HEK293 (cell line): Measurements from ENCODE around the gene WSB2.
A peak's percentile ranks its signal among the peaks of the same experiment; 100 is the strongest.

Experiments used
- CTCF ChIA-PET: fragments of 350-600 bp; formaldehyde crosslinking; extraction: SDS; loops from one replicate; lab custom pipeline; 2021; ENCODE audit warnings: antibody characterized with exemption; lab: Yijun Ruan, JAX
- POLR2A ChIA-PET: fragments of 300-600 bp; formaldehyde crosslinking; extraction: SDS; loops from one replicate; lab custom pipeline; 2020; ENCODE audit warnings: antibody characterized with exemption, inconsistent platforms; lab: Yijun Ruan, JAX
- H3K27ac ChIP-seq: fragments of 200-500 bp; sonication (Bioruptor generic); 2 replicates; pipeline ENCODE4 v1.5.1; 2014; ENCODE audit warnings: low read depth, low read length, control low read depth, inconsistent platforms; ENCODE audit errors: extremely low read depth
- H3K36me3 ChIP-seq, 2 experiments: fragments of 200-500 bp in 1 of 2; sonication (Bioruptor generic) in 1 of 2; 1 replicate in 1 of 2; 2 replicates in 1 of 2; pipeline ENCODE4 v1.5.1; 2014 to 2017; ENCODE audit warnings: inconsistent platforms in 2 of 2, low read length in 2 of 2; ENCODE audit not compliant: control insufficient read depth in 2 of 2, insufficient read depth in 1 of 2
- H3K4me1 ChIP-seq: fragments of 200-500 bp; sonication (Bioruptor generic); 2 replicates; pipeline ENCODE4 v1.5.1; 2014; ENCODE audit warnings: mild to moderate bottlenecking, low read length, inconsistent platforms; ENCODE audit not compliant: control insufficient read depth, insufficient read depth
- H3K4me3 ChIP-seq: 2 replicates; pipeline ENCODE4 v1.5.1; 2011; ENCODE audit warnings: low read depth, mild to moderate bottlenecking, control low read depth, low read length, moderate library complexity
- H3K9me3 ChIP-seq: fragments of 200-500 bp; sonication (Bioruptor generic); 2 replicates; pipeline ENCODE4 v1.5.1; 2014; ENCODE audit warnings: low read depth, low read length, inconsistent platforms; ENCODE audit not compliant: control insufficient read depth, insufficient read depth
- GLI4 ChIP-seq: fragments of 450-650 bp; formaldehyde crosslinking; IDR thresholded peaks from 2 replicates; pipeline ENCODE4 v1.5.1; 2016; ENCODE audit warnings: missing biosample characterization, missing genetic modification characterization
- GLIS1 ChIP-seq: fragments of 450-650 bp; formaldehyde crosslinking; IDR thresholded peaks from 2 replicates; pipeline ENCODE4 v1.5.1; 2016; ENCODE audit warnings: missing biosample characterization, missing genetic modification characterization
- PBX3 ChIP-seq: sonication (generic); formaldehyde crosslinking; IDR thresholded peaks from 2 replicates; pipeline ENCODE4 v1.8.1; 2022; ENCODE audit warnings: mild to moderate bottlenecking, moderate library complexity, missing genetic modification reagents
- SP2 ChIP-seq: fragments of 450-650 bp; formaldehyde crosslinking; IDR thresholded peaks from 2 replicates; pipeline ENCODE4 v1.5.1; 2016; ENCODE audit warnings: missing biosample characterization, missing genetic modification characterization
- WT1 ChIP-seq: fragments of 450-650 bp; formaldehyde crosslinking; IDR thresholded peaks from 2 replicates; pipeline ENCODE4 v1.5.1; 2016; ENCODE audit warnings: missing biosample characterization, missing genetic modification characterization
- ZBTB21 ChIP-seq: fragments of 450-650 bp; formaldehyde crosslinking; IDR thresholded peaks from 2 replicates; pipeline ENCODE4 v1.5.1; 2017; ENCODE audit warnings: missing biosample characterization, missing genetic modification characterization
- ZEB2 ChIP-seq: fragments of 450-650 bp; formaldehyde crosslinking; IDR thresholded peaks from 2 replicates; pipeline ENCODE4 v1.5.1; 2016; ENCODE audit warnings: missing biosample characterization, missing genetic modification characterization
- ZIC2 ChIP-seq: fragments of 450-650 bp; formaldehyde crosslinking; IDR thresholded peaks from 2 replicates; pipeline ENCODE4 v1.5.1; 2016; ENCODE audit warnings: missing biosample characterization, missing genetic modification characterization
- ZNF10 ChIP-seq: fragments of 450-650 bp; formaldehyde crosslinking; IDR thresholded peaks from 2 replicates; pipeline ENCODE4 v1.5.1; 2017; ENCODE audit warnings: missing biosample characterization, missing genetic modification characterization
- ZNF114 ChIP-seq: fragments of 450-650 bp; formaldehyde crosslinking; IDR thresholded peaks from 2 replicates; pipeline ENCODE4 v1.5.0; 2017; ENCODE audit warnings: missing biosample characterization, missing genetic modification characterization
- ZNF214 ChIP-seq: fragments of 450-650 bp; formaldehyde crosslinking; IDR thresholded peaks from 2 replicates; pipeline ENCODE4 v1.5.1; 2017; ENCODE audit warnings: missing biosample characterization, mild to moderate bottlenecking, missing genetic modification characterization, borderline replicate concordance
- ZNF24 ChIP-seq: fragments of 450-650 bp; formaldehyde crosslinking; IDR thresholded peaks from 2 replicates; pipeline ENCODE4 v1.5.1; 2016; ENCODE audit warnings: missing biosample characterization, missing genetic modification characterization
- ZNF354C ChIP-seq: fragments of 450-650 bp; formaldehyde crosslinking; IDR thresholded peaks from 2 replicates; pipeline ENCODE4 v1.5.1; 2016; ENCODE audit warnings: missing biosample characterization, missing genetic modification characterization, low read depth, borderline replicate concordance
- ZNF394 ChIP-seq: fragments of 450-650 bp; formaldehyde crosslinking; IDR thresholded peaks from 2 replicates; pipeline ENCODE4 v1.5.1; 2016; ENCODE audit warnings: missing biosample characterization, missing genetic modification characterization, mild to moderate bottlenecking, moderate library complexity, borderline replicate concordance
- ZNF473 ChIP-seq: fragments of 450-650 bp; formaldehyde crosslinking; IDR thresholded peaks from 2 replicates; pipeline ENCODE4 v1.5.1; 2017; ENCODE audit warnings: missing biosample characterization, missing genetic modification characterization
- ZNF530 ChIP-seq: fragments of 450-650 bp; formaldehyde crosslinking; IDR thresholded peaks from 2 replicates; pipeline ENCODE4 v1.5.1; 2016; ENCODE audit warnings: low read depth, missing biosample characterization, missing genetic modification characterization
- ZNF558 ChIP-seq: fragments of 450-650 bp; formaldehyde crosslinking; IDR thresholded peaks from 2 replicates; pipeline ENCODE4 v1.5.1; 2016; ENCODE audit warnings: missing biosample characterization, missing genetic modification characterization
- ZNF571 ChIP-seq: fragments of 450-650 bp; formaldehyde crosslinking; IDR thresholded peaks from 2 replicates; pipeline ENCODE4 v1.5.0; 2017; ENCODE audit warnings: missing biosample characterization, missing genetic modification characterization
- ZNF585B ChIP-seq: fragments of 450-650 bp; formaldehyde crosslinking; IDR thresholded peaks from 2 replicates; pipeline ENCODE4 v1.5.1; 2016; ENCODE audit warnings: missing biosample characterization, missing genetic modification characterization
- ZNF623 ChIP-seq: fragments of 450-650 bp; formaldehyde crosslinking; IDR thresholded peaks from 2 replicates; pipeline ENCODE4 v1.5.1; 2016; ENCODE audit warnings: missing biosample characterization, missing genetic modification characterization
- ZNF707 ChIP-seq: fragments of 450-650 bp; formaldehyde crosslinking; IDR thresholded peaks from 2 replicates; pipeline ENCODE4 v1.5.1; 2016; ENCODE audit warnings: missing biosample characterization, missing genetic modification characterization
- ZNF76 ChIP-seq: fragments of 450-650 bp; formaldehyde crosslinking; IDR thresholded peaks from 2 replicates; pipeline ENCODE4; 2016; ENCODE audit warnings: low read depth, missing biosample characterization, missing genetic modification characterization, borderline replicate concordance
- ZNF785 ChIP-seq: fragments of 450-650 bp; formaldehyde crosslinking; IDR thresholded peaks from 2 replicates; pipeline ENCODE4 v1.5.1; 2016; ENCODE audit warnings: missing biosample characterization, missing genetic modification characterization
- ZNF830 ChIP-seq: fragments of 450-650 bp; IDR thresholded peaks from 2 replicates; pipeline ENCODE4 v1.5.0; 2018; ENCODE audit warnings: missing biosample characterization, missing genetic modification characterization, low read depth, mild to moderate bottlenecking, moderate library complexity
- TF ChIP-seq, protein P1 (sequence below): fragments of 450-650 bp; formaldehyde crosslinking; IDR thresholded peaks from 2 replicates; pipeline ENCODE4 v1.5.1; 2016; ENCODE audit warnings: missing biosample characterization, missing genetic modification characterization
- TF ChIP-seq, protein P2 (sequence below): fragments of 450-650 bp; formaldehyde crosslinking; IDR thresholded peaks from 2 replicates; pipeline ENCODE4 v1.5.1; 2016; ENCODE audit warnings: missing biosample characterization, missing genetic modification characterization
- TF ChIP-seq, protein P3 (sequence below): fragments of 450-650 bp; formaldehyde crosslinking; IDR thresholded peaks from 2 replicates; pipeline ENCODE4 v1.5.1; 2016; ENCODE audit warnings: missing biosample characterization, missing genetic modification characterization
- TF ChIP-seq, protein P4 (sequence below): fragments of 450-650 bp; formaldehyde crosslinking; IDR thresholded peaks from 2 replicates; pipeline ENCODE4 v1.5.1; 2016; ENCODE audit warnings: missing biosample characterization, missing genetic modification characterization

WSB2 gene

DNA sequence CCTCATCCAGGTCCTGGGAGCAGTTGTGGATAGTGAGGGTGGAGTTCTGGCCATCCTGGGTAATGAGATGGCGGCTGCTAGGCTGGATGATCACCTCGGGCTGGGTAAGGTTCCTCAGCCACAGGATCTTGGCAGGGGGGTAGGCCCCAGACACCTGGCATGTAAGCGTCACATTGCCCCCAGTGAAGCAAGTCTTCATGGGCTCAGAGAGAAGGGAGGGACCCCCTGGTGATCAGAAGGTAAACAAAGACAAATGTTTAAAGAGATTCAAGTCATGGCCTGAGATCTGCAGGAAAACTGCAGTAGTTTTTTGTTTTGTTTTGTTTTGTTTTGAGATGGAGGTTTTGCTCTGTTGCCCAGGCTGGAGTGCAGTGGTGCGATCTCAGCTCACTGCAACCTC is 12.8 kb upstream of the WSB2 start:
- TF ChIP-seq, protein P1, sequence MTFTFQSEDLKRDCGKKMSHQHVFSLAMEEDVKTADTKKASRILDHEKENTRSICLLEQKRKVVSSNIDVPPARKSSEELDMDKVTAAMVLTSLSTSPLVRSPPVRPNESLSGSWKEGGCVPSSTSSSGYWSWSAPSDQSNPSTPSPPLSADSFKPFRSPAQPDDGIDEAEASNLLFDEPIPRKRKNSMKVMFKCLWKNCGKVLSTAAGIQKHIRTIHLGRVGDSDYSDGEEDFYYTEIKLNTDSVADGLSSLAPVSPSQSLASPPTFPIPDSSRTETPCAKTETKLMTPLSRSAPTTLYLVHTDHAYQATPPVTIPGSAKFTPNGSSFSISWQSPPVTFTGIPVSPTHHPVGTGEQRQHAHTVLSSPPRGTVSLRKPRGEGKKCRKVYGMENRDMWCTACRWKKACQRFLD (tag by site-specific recombination) = no peak
- no peak for TF ChIP-seq ZNF623
- TF ChIP-seq SP2 = no peak
- TF ChIP-seq GLIS1 (tag by site-specific recombination) = peak; percentile 93
- TF ChIP-seq ZNF76 = no peak
- TF ChIP-seq GLI4 (tag by site-specific recombination) = no peak
- TF ChIP-seq, protein P2, sequence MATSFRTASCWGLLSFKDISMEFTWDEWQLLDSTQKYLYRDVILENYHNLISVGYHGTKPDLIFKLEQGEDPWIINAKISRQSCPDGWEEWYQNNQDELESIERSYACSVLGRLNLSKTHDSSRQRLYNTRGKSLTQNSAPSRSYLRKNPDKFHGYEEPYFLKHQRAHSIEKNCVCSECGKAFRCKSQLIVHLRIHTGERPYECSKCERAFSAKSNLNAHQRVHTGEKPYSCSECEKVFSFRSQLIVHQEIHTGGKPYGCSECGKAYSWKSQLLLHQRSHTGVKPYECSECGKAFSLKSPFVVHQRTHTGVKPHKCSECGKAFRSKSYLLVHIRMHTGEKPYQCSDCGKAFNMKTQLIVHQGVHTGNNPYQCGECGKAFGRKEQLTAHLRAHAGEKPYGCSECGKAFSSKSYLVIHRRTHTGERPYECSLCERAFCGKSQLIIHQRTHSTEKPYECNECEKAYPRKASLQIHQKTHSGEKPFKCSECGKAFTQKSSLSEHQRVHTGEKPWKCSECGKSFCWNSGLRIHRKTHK (tag by site-specific recombination) = no peak
- TF ChIP-seq ZNF530 (tag by site-specific recombination) = no peak
- TF ChIP-seq ZNF354C (tag by site-specific recombination) = no peak
- peak; percentile 39; the same call in 1 of the 2 replicates for TF ChIP-seq ZIC2 (tag by site-specific recombination)
- TF ChIP-seq ZNF394 (tag by site-specific recombination) = no peak
- TF ChIP-seq ZNF114 (tag by site-specific recombination) = no peak
- TF ChIP-seq ZNF707 (tag by site-specific recombination) = no peak
- TF ChIP-seq PBX3 (CRISPR knock-in tag) = no peak
- peaks cover 0 to 8% of the 10 kb centered on the region in 2 experiments; a peak in 1 of 3 replicates for H3K36me3 ChIP-seq
- ChIA-PET CTCF (interaction anchor here (0.7 kb wide), 1 partner anchor 19 kb away, joined by 3 read pairs; no protein-coding TSS in a partner anchor), POLR2A (no interaction called here)
- H3K4me3 ChIP-seq = no peak overlapping the region
- no peaks in the 10 kb centered on the region for H3K9me3 ChIP-seq
- no peak overlapping the region for H3K27ac ChIP-seq
- no peaks in the 10 kb centered on the region for H3K4me1 ChIP-seq

- ChIA-PET POLR2A (interaction anchor here (0.8 kb wide), 1 partner anchor 9 kb away, joined by 7 read pairs; no protein-coding TSS in a partner anchor), CTCF (interaction anchor here (1.2 kb wide), 1 partner anchor 11 kb away, joined by 3 read pairs; no protein-coding TSS in a partner anchor)
- TF ChIP-seq WT1 (no peak), ZNF830 (tag by site-specific recombination) (no peak), ZEB2 (no peak), ZNF785 (tag by site-specific recombination) (no peak), ZNF76 (no peak), ZNF558 (tag by site-specific recombination) (no peak), ZNF24 (tag by site-specific recombination) (no peak), ZNF10 (no peak), ZBTB21 (no peak), ZNF214 (tag by site-specific recombination) (no peak), ZNF571 (tag by site-specific recombination) (no peak), ZNF473 (tag by site-specific recombination) (no peak), ZNF585B (tag by site-specific recombination) (no peak)
- TF ChIP-seq, protein P3, sequence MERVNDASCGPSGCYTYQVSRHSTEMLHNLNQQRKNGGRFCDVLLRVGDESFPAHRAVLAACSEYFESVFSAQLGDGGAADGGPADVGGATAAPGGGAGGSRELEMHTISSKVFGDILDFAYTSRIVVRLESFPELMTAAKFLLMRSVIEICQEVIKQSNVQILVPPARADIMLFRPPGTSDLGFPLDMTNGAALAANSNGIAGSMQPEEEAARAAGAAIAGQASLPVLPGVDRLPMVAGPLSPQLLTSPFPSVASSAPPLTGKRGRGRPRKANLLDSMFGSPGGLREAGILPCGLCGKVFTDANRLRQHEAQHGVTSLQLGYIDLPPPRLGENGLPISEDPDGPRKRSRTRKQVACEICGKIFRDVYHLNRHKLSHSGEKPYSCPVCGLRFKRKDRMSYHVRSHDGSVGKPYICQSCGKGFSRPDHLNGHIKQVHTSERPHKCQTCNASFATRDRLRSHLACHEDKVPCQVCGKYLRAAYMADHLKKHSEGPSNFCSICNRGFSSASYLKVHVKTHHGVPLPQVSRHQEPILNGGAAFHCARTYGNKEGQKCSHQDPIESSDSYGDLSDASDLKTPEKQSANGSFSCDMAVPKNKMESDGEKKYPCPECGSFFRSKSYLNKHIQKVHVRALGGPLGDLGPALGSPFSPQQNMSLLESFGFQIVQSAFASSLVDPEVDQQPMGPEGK = no peak
- TF ChIP-seq, protein P4, sequence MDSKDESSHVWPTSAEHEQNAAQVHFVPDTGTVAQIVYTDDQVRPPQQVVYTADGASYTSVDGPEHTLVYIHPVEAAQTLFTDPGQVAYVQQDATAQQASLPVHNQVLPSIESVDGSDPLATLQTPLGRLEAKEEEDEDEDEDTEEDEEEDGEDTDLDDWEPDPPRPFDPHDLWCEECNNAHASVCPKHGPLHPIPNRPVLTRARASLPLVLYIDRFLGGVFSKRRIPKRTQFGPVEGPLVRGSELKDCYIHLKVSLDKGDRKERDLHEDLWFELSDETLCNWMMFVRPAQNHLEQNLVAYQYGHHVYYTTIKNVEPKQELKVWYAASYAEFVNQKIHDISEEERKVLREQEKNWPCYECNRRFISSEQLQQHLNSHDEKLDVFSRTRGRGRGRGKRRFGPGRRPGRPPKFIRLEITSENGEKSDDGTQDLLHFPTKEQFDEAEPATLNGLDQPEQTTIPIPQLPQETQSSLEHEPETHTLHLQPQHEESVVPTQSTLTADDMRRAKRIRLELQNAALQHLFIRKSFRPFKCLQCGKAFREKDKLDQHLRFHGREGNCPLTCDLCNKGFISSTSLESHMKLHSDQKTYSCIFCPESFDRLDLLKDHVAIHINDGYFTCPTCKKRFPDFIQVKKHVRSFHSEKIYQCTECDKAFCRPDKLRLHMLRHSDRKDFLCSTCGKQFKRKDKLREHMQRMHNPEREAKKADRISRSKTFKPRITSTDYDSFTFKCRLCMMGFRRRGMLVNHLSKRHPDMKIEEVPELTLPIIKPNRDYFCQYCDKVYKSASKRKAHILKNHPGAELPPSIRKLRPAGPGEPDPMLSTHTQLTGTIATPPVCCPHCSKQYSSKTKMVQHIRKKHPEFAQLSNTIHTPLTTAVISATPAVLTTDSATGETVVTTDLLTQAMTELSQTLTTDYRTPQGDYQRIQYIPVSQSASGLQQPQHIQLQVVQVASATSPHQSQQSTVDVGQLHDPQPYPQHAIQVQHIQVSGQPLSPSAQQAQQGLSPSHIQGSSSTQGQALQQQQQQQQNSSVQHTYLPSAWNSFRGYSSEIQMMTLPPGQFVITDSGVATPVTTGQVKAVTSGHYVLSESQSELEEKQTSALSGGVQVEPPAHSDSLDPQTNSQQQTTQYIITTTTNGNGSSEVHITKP (tag by site-specific recombination) = no peak
Observed at GRCh38 chr12:118070650-118071049, 9.7 kb upstream of the WSB2 start.

More at GRCh38 chr12:118070650-118071049, 9.7 kb upstream of the WSB2 start:
- Histone ChIP-seq H3K27ac (no peak overlapping the region), H3K4me3 (no peak overlapping the region), H3K9me3 (no peaks in the 10 kb centered on the region), H3K36me3 (peaks cover 0 to 2% of the 10 kb centered on the region in 2 experiments; a peak in 1 of 3 replicates), H3K4me1 (no peaks in the 10 kb centered on the region)
